ENCODE data around the gene UBN2. TPM values are rescaled to one million over a fixed set of nuclear protein-coding genes. Genes with fewer than 3 reads are reported as not detected.
A peak's percentile ranks its signal among the peaks of the same experiment; 100 is the strongest.

Gene UBN2
- total and polyA plus RNA-seq, 2 of the 13 experiments (the other 11 are each of a cell fraction or from before 2014, with no cell fraction given) = 5.6 to 5.7 TPM

DNA sequence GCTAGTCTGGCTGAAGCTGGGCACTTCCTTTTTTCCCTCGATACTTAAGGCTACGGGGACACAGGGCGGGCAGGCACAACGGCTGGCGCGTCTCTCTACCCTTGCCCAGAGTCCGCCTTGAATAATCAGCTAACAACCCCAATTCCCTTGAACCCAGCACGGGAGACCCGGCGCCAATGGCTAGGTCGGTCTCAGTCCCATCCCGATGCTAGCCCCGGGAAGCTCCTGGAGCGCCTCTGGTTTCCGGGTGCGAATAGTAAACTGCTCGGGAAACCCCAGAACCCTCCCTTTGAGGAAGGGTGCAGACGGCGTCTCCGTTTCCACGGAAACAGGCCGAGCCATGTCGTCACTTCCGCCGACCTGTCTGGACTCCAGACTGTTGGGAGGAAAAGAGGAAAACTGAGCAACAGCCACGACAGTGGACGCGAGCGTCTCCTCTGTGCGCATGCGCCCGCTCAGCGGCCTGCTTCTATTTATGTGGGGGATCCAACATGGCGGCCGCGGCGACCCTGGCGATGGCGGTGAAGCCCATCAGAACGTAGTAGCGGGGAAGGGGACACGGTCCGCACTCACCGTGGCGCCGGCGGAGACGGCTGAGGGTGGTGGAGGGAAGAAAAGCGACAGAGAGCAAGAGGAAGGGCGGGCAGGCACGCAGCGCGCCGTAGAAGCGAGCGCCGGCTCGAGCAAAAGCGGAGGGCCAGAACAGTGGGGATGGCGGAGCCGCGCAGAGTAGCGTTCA is at the start of gene UBN2 (continued):
- TF ChIP-seq PBX3 (CRISPR knock-in tag; IDR thresholded peaks at IDR 0.05; ENCODE audit: borderline replicate concordance) = 0 out of 2 replicates have a peak, but pooled peaks have one; percentile 61
- no peak for TF ChIP-seq ZNF816 (CRISPR knock-in tag; IDR thresholded peaks at IDR 0.05; ENCODE audit: borderline replicate concordance)
- TF ChIP-seq, protein P1, sequence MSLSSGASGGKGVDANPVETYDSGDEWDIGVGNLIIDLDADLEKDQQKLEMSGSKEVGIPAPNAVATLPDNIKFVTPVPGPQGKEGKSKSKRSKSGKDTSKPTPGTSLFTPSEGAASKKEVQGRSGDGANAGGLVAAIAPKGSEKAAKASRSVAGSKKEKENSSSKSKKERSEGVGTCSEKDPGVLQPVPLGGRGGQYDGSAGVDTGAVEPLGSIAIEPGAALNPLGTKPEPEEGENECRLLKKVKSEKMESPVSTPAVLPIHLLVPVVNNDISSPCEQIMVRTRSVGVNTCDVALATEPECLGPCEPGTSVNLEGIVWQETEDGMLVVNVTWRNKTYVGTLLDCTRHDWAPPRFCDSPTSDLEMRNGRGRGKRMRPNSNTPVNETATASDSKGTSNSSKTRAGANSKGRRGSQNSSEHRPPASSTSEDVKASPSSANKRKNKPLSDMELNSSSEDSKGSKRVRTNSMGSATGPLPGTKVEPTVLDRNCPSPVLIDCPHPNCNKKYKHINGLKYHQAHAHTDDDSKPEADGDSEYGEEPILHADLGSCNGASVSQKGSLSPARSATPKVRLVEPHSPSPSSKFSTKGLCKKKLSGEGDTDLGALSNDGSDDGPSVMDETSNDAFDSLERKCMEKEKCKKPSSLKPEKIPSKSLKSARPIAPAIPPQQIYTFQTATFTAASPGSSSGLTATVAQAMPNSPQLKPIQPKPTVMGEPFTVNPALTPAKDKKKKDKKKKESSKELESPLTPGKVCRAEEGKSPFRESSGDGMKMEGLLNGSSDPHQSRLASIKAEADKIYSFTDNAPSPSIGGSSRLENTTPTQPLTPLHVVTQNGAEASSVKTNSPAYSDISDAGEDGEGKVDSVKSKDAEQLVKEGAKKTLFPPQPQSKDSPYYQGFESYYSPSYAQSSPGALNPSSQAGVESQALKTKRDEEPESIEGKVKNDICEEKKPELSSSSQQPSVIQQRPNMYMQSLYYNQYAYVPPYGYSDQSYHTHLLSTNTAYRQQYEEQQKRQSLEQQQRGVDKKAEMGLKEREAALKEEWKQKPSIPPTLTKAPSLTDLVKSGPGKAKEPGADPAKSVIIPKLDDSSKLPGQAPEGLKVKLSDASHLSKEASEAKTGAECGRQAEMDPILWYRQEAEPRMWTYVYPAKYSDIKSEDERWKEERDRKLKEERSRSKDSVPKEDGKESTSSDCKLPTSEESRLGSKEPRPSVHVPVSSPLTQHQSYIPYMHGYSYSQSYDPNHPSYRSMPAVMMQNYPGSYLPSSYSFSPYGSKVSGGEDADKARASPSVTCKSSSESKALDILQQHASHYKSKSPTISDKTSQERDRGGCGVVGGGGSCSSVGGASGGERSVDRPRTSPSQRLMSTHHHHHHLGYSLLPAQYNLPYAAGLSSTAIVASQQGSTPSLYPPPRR (CRISPR knock-in tag; IDR thresholded peaks at IDR 0.05; ENCODE audit: borderline replicate concordance) = peak; percentile 29; the same call in 1 of the 2 replicates
- TF ChIP-seq KLF11 (CRISPR knock-in tag; IDR thresholded peaks at IDR 0.05) = peak; percentile 34; the same call in 1 of the 2 replicates
- peak; percentile 35; the same call in 1 of the 2 replicates for TF ChIP-seq TMF1 (CRISPR knock-in tag; IDR thresholded peaks at IDR 0.05; ENCODE audit: low read depth)
- peak; percentile 63; the same call in 1 of the 2 replicates for TF ChIP-seq PHF21A (CRISPR knock-in tag; IDR thresholded peaks at IDR 0.05)
- no peak for TF ChIP-seq ZNF570 (CRISPR knock-in tag; IDR thresholded peaks at IDR 0.05; ENCODE audit: borderline replicate concordance)
- TF ChIP-seq PHB2 (IDR thresholded peaks at IDR 0.05; ENCODE audit: partially characterized antibody) = no peak
- peak; percentile 15 to 76; a peak in 3 of 4 replicates for TF ChIP-seq KLF16 (CRISPR knock-in tag; IDR thresholded peaks at IDR 0.05)
- 0 out of 2 replicates have a peak, but pooled peaks have one; percentile 68 for TF ChIP-seq ZNF639 (CRISPR knock-in tag; conservative IDR thresholded peaks at IDR 0.05)
- TF ChIP-seq EED (CRISPR knock-in tag; IDR thresholded peaks at IDR 0.05) = peak; percentile 49; the same call in 1 of the 2 replicates
- TF ChIP-seq ZNF749 (CRISPR knock-in tag; IDR thresholded peaks at IDR 0.05; ENCODE audit: borderline replicate concordance) = peak; percentile 79; the same call in 1 of the 2 replicates
- TF ChIP-seq TEAD3 (CRISPR knock-in tag; optimal IDR thresholded peaks at IDR 0.05; ENCODE audit: borderline replicate concordance) = peak; percentile 1
- no peak for TF ChIP-seq NONO (IDR thresholded peaks at IDR 0.05)
- peak; percentile 57; the same call in 1 of the 2 replicates for TF ChIP-seq NONO (CRISPR knock-in tag; conservative IDR thresholded peaks at IDR 0.05)
- TF ChIP-seq ZMYM2 (CRISPR knock-in tag; IDR thresholded peaks at IDR 0.05) = no peak
- no peak for TF ChIP-seq FOXO4 (CRISPR knock-in tag; conservative IDR thresholded peaks at IDR 0.05)
- TF ChIP-seq MATR3 (CRISPR knock-in tag; IDR thresholded peaks at IDR 0.05) = no peak
- peak; percentile 62 for TF ChIP-seq HNRNPLL (IDR thresholded peaks at IDR 0.05; ENCODE audit: low read depth, low read length, poor library complexity, severe bottlenecking)
- 0 out of 2 replicates have a peak, but pooled peaks have one; percentile 35 for TF ChIP-seq KLF9 (CRISPR knock-in tag; IDR thresholded peaks at IDR 0.05; ENCODE audit: low read depth)
- no peak for TF ChIP-seq RAD21 (CRISPR knock-in tag; IDR thresholded peaks at IDR 0.05)
